ENCODE measurements around the gene DENND2D.
A peak's percentile ranks its signal among the peaks of the same experiment; 100 is the strongest.

The DENND2D gene

GRCh38 chr1:111209622-111210021 is 9.2 kb upstream of the DENND2D start:
- H3K27ac ChIP-seq, result no peak overlapping the region
- peaks cover 0 to 14% (median 0%) of the 10 kb centered on the region in 11 experiments; a peak in 4 of 22 replicates for H3K9me3 ChIP-seq (replicated peaks in 1 of 11)
- H3K4me3 ChIP-seq, result no peak overlapping the region
- no peaks in the 10 kb centered on the region for H3K36me3 ChIP-seq
- no peak for TF ChIP-seq Cebpa-rat (IDR thresholded peaks at IDR 0.05)
- no peak overlapping the region for H3K9ac ChIP-seq
- H3K4me1 ChIP-seq, result peaks cover 48 to 76% (median 58%) of the 10 kb centered on the region in 10 experiments
- H4K20me1 ChIP-seq, result no peaks in the 10 kb centered on the region
- no peak overlapping the region for H3K4me2 ChIP-seq
- no peaks in the 10 kb centered on the region for H3K27me3 ChIP-seq

- TF ChIP-seq Cebpa-rat (IDR thresholded peaks at IDR 0.05), result no peak
- Histone ChIP-seq H3K27me3 (no peaks in the 10 kb centered on the region), H3K9me3 (replicated peaks in 1 of 11) (peaks cover 0 to 14% (median 0%) of the 10 kb centered on the region in 11 experiments; a peak in 4 of 22 replicates), H3K4me2 (peak overlapping the region in 2 of 11 experiments; percentile 27 to 34; a peak in 4 of 22 replicates), H4K20me1 (no peaks in the 10 kb centered on the region), H3K9ac (no peak overlapping the region), H3K4me3 (no peak overlapping the region), H3K36me3 (no peaks in the 10 kb centered on the region), H3K4me1 (peaks cover 48 to 75% (median 57%) of the 10 kb centered on the region in 10 experiments), H3K27ac (no peak overlapping the region)
Measured at GRCh38 chr1:111208921-111209320, 8.5 kb upstream of the DENND2D start.

DNA sequence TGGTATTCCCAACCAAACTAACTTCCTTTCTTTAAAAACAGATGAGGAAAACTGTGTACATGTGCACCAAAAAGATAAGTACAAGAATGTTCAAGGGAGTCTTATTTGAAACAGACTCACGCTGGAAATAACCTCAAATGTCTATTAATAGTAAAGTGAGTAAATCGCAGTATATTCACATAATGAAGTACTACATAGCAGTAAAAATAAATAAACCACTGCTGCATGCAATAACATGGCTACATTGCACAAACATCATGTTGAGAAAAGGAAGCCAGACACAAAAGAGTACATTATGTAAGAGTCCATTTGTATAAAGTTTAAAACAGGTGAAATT is 5.2 kb upstream of the DENND2D start:
- Histone ChIP-seq H3K9me3 (replicated peaks in 1 of 11) (no peaks in the 10 kb centered on the region), H3K4me1 (peaks cover 62 to 81% (median 68%) of the 10 kb centered on the region in 10 experiments), H4K20me1 (no peaks in the 10 kb centered on the region), H3K36me3 (no peaks in the 10 kb centered on the region), H3K27ac (peak overlapping the region in 10 of 11 experiments; percentile 94 to 99 (median 98); a peak in 19 of 22 replicates), H3K27me3 (no peaks in the 10 kb centered on the region), H3K9ac (peak overlapping the region in 1 of 11 experiments; percentile 89; a peak in 3 of 22 replicates), H3K4me2 (peak overlapping the region; percentile 80 to 99 (median 97)), H3K4me3 (no peak overlapping the region)
- TF ChIP-seq Cebpa-rat (IDR thresholded peaks at IDR 0.05), result no peak

- no peak for TF ChIP-seq Cebpa-rat (IDR thresholded peaks at IDR 0.05)
- H3K9me3 ChIP-seq (replicated peaks in 1 of 11), result no peaks in the 10 kb centered on the region
Measured at GRCh38 chr1:111204983-111205713, 4.7 kb upstream of the DENND2D start.

DNA sequence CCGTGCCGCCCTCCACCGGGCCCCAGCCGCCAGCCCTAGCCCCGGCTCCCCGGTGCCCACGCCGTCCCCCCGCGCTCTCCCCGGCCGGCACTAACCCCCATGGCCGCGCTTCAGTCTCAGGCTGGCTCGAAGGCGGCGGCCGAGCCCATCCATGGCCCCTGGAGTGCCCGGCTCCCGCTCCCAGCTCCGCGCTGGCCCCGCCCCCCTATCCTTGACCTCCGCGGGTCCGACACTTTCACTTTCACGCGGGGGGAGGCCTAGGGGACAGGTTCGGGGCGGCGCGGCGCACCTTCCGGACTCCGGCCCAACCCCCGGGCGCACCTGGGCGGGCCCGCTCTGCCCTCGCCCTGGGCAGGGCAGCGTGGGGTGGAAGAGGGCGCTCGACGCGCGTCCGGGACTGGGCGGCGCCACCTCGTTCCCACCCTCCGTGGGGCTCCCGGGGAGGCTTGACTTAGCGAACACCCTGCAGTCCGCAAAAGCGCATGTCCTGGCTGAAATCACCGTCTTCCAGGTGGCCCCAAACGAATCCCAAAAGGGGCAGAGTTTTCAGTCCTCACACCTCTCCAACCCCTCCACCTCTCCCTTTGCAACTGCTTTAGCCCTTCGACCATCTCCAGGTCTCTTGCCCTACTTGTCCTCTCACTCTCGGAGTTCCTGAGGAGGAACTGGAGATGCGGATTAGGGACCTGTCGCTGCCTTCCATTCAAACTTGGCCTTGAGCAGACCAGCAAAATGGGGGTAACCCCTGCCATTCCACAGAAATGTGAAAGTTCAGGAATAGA is 3.9 kb upstream of the DENND2D start:
- peak overlapping the region; percentile 80 to 99 (median 97) for H3K4me2 ChIP-seq
- H3K4me3 ChIP-seq, result peak overlapping the region; percentile 57 to 76 (median 65)
- H3K4me1 ChIP-seq, result peaks cover 75 to 93% (median 81%) of the 10 kb centered on the region in 10 experiments
- no peak for TF ChIP-seq Cebpa-rat (IDR thresholded peaks at IDR 0.05)
- H3K9me3 ChIP-seq (replicated peaks in 1 of 11), result no peaks in the 10 kb centered on the region
- no peaks in the 10 kb centered on the region for H3K36me3 ChIP-seq
- H3K9ac ChIP-seq, result peak overlapping the region; percentile 86 to 94 (median 91)
- peak overlapping the region; percentile 94 to 99 (median 98) for H3K27ac ChIP-seq
- no peaks in the 10 kb centered on the region for H4K20me1 ChIP-seq
- H3K27me3 ChIP-seq, result no peaks in the 10 kb centered on the region

More at GRCh38 chr1:111204983-111205713, 4.7 kb upstream of the DENND2D start:
- Histone ChIP-seq H3K9ac (peak overlapping the region in 10 of 11 experiments; percentile 89 to 94 (median 91); a peak in 17 of 22 replicates), H4K20me1 (no peaks in the 10 kb centered on the region), H3K27me3 (no peaks in the 10 kb centered on the region), H3K4me3 (peak overlapping the region in 9 of 10 experiments; percentile 57 to 76 (median 65); a peak in 11 of 20 replicates), H3K4me2 (peak overlapping the region; percentile 80 to 99 (median 97)), H3K4me1 (peaks cover 67 to 86% (median 74%) of the 10 kb centered on the region in 10 experiments), H3K27ac (peak overlapping the region; percentile 94 to 99 (median 98); a peak in 21 of 22 replicates), H3K36me3 (no peaks in the 10 kb centered on the region)

DNA sequence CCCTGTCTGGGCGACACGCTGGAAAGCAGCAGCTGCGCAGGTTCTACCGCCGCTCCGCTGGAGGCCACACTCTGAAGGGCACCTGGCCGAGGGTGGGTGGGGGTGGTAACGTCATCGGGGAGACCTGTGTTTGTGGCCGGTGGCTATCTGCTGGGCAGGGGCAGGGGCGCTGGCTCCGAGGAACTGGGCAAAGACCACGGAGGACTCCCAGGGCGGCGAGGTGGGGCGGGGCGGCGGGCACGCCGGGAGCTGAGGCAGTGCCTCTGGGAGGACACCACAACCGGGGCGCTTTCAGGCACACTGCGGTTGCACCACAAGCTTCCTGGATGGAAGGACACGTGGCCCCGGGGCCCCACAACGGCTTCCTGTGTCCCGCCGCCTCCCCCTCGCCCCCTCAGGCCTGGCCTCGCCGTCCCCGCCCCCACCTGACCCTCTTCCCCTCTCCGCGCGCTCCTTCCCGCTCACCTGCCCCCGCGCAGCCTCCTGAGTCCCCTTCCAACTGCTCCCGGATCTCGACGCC is 3.3 kb upstream of the DENND2D start:
- peak overlapping the region; percentile 57 to 76 (median 65) for H3K4me3 ChIP-seq
- TF ChIP-seq Cebpa-rat (IDR thresholded peaks at IDR 0.05), result no peak
- H3K27ac ChIP-seq, result peak overlapping the region; percentile 94 to 99 (median 98)
- H3K4me2 ChIP-seq, result peak overlapping the region; percentile 80 to 99 (median 97)
- no peaks in the 10 kb centered on the region for H3K9me3 ChIP-seq (replicated peaks in 1 of 11)
- peaks cover 0 to 3% (median 0%) of the 10 kb centered on the region in 11 experiments; a peak in 1 of 22 replicates for H3K36me3 ChIP-seq
- H3K27me3 ChIP-seq, result no peaks in the 10 kb centered on the region
- H3K4me1 ChIP-seq, result peaks cover 74 to 93% (median 83%) of the 10 kb centered on the region in 10 experiments
- H3K9ac ChIP-seq, result peak overlapping the region; percentile 86 to 94 (median 91)
- no peaks in the 10 kb centered on the region for H4K20me1 ChIP-seq

DNA sequence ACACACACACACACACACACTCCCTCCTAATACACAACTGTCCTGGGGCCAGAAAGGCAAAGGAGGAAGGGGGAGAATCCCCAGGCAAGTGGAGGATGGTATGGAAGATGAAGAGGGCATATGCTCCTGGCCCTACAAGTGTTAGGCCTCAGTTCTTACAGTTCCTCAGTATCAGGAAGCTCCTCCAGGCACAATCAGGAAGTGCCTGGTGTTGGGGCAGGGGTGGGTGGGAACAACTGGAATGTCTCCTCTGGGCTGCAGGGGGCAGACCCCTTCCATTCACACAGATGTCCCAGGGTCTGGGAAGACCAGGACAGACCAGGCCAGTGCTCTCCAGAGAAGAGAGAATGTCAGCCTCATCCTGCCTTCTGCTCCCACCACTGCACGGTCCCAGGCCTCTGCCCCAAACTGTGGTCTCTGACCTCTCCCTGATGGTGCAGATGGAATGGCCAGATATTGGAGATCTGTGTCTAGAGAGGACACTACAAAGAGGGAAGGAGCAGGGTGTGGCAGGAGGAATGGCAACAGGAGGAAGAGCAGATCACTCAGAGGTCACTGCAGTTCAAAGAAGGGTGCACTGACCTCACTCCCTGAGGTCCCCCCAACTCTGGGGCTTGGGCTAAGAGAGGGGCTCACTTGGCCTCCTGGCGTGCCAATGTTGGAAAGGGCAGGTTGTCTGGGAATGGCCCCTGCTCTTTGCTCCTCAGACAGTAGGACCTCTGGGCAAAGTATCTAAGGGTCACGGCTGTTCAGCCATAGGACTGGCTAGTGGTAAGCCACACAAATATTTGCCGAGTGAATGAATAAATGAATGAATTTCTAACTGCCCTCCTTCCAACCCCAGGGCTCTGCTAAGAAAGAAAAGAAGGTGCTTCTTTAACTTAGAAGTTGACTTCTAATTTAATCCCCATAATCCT is 2.5 kb upstream of the DENND2D start:
- Histone ChIP-seq H4K20me1 (no peaks in the 10 kb centered on the region), H3K36me3 (peaks cover 0 to 11% (median 0%) of the 10 kb centered on the region in 11 experiments; a peak in 3 of 22 replicates), H3K4me1 (peaks cover 74 to 96% (median 84%) of the 10 kb centered on the region in 10 experiments), H3K27ac (peak overlapping the region; percentile 94 to 99 (median 98)), H3K9ac (peak overlapping the region; percentile 86 to 94 (median 91)), H3K4me2 (peak overlapping the region; percentile 80 to 99 (median 97)), H3K9me3 (replicated peaks in 1 of 11) (no peaks in the 10 kb centered on the region), H3K4me3 (peak overlapping the region; percentile 57 to 76 (median 65)), H3K27me3 (no peaks in the 10 kb centered on the region)
- no peak for TF ChIP-seq Cebpa-rat (IDR thresholded peaks at IDR 0.05)

- Histone ChIP-seq H3K9ac (peak overlapping the region in 3 of 11 experiments; percentile 89 to 94 (median 94); a peak in 4 of 22 replicates), H3K27ac (peak overlapping the region in 9 of 11 experiments; percentile 33 to 99 (median 98); a peak in 16 of 22 replicates), H3K4me1 (peaks cover 72 to 96% (median 89%) of the 10 kb centered on the region in 10 experiments), H3K4me3 (peak overlapping the region in 2 of 10 experiments; percentile 41; a peak in 2 of 20 replicates), H3K27me3 (no peaks in the 10 kb centered on the region), H4K20me1 (peaks cover 0 to 1% (median 0%) of the 10 kb centered on the region in 11 experiments; a peak in 1 of 22 replicates), H3K4me2 (peak overlapping the region; percentile 80 to 99 (median 97)), H3K9me3 (replicated peaks in 1 of 11) (no peaks in the 10 kb centered on the region), H3K36me3 (peaks cover 0 to 17% (median 0%) of the 10 kb centered on the region in 11 experiments; a peak in 5 of 22 replicates)
- TF ChIP-seq Cebpa-rat (IDR thresholded peaks at IDR 0.05), result no peak
Measured at GRCh38 chr1:111202366-111202706, 1.9 kb upstream of the DENND2D start.

All from BLaER1 treated with 17β-estradiol and CSF1 and Interleukin-3, amounts not matched to agents 10 nM and 100 nM (cell line).